Measurements from ENCODE around the gene C3orf33. TPM values are rescaled to one million over a fixed set of nuclear protein-coding genes. Genes with fewer than 3 reads are reported as not detected.

The C3orf33 gene
- 4.7 TPM for total RNA-seq (2021; ENCODE audit: unreplicated experiment)
- 1.7 and 2.5 TPM in 2 replicates for polyA plus RNA-seq (2012)
- percentile 50 among the genes with signal in this experiment for Bru-seq, nascent RNA
- BruChase-seq, experiment 1, labeled RNA remaining after a 6-hour chase: percentile 74 among the genes with signal in this experiment
- percentile 88 among the genes with signal in this experiment for BruChase-seq, experiment 2, labeled RNA remaining after a 2-hour chase
- long read RNA-seq, transcript C3orf33-201 (5 exons, 1,884 nt): major isoform, 7 of 15 reads
- long read RNA-seq, partial matches to known transcripts: 0 of 15 reads
- long read RNA-seq, other reads (novel, unspliced or antisense): 7 of 15 reads

- H3K27me3 ChIP-seq (ENCODE audit: insufficient read depth, low read length): no peaks in the 10 kb centered on the region
- BruUV-seq (replicated peaks): no TSS peak
- ATAC-seq (peak; percentile 91), DNase-seq (ENCODE audit: low read depth, low spot score) (peak; percentile 41)
- peaks cover 7 to 14% of the 10 kb centered on the region in 2 experiments; a peak in 3 of 4 replicates for H3K4me1 ChIP-seq (ENCODE audit: control insufficient read depth in 1 of 2, insufficient read depth in 2 of 2, low read length in 2 of 2)
- RAD21 ChIA-PET (ENCODE audit: low non-redundant PET in 1 of 2, low total read pairs in 2 of 2, uncharacterized antibody in 2 of 2, unreplicated experiment in 2 of 2): interaction anchor here in 1 of 2 experiments (0.5 kb wide), 1 partner anchor 19 kb away, joined by 3 read pairs; no protein-coding TSS in a partner anchor
- H3K9me2 ChIP-seq (ENCODE audit: insufficient read depth): no peaks in the 10 kb centered on the region
- intact Hi-C loops (cut with micrococcal nuclease): loop anchor here (2.0 kb wide), 1 partner anchor 49 kb away; the partner anchor contains the start of gene SLC33A1
- peak within 1 kb of the TSS; percentile 74 to 95 for H3K4me3 ChIP-seq (replicated peaks in 1 of 2; ENCODE audit: low read depth in 1 of 2, low read length in 2 of 2)
- H3K36me3 ChIP-seq (ENCODE audit: control insufficient read depth in 1 of 2, insufficient read depth in 2 of 2, low read length in 2 of 2): no peaks in the 10 kb centered on the region
- no peaks in the 10 kb centered on the region for H3K79me2 ChIP-seq (ENCODE audit: insufficient read depth, low read length)
- peak within 1 kb of the TSS; percentile 84 for H3K27ac ChIP-seq (ENCODE audit: low read depth, low read length)
- POLR2A ChIA-PET: interaction anchor here (0.5 to 1.8 kb wide), 10 partner anchors 12 to 84 kb away, joined by 3 to 5 read pairs (median 4); partner anchors contain the start of genes GMPS and SLC33A1
- CTCF ChIA-PET: interaction anchor here (0.8 to 2.7 kb wide), 31 partner anchors 9 to 454 kb away, joined by 3 to 15 read pairs (median 5); partner anchors contain the start of gene GMPS
- peak within 1 kb of the TSS; percentile 100 for H2AFZ ChIP-seq (ENCODE audit: low read depth, low read length, poor library complexity, severe bottlenecking)
- H4K20me1 ChIP-seq (ENCODE audit: insufficient read depth): no peaks in the 10 kb centered on the region
- peak within 1 kb of the TSS; percentile 95 for H3K9ac ChIP-seq (ENCODE audit: low read length)
- no peaks in the 10 kb centered on the region for H3K9me3 ChIP-seq (ENCODE audit: control insufficient read depth in 1 of 2, insufficient read depth in 1 of 2, low read depth in 1 of 2, low read length in 2 of 2)
- H3K4me2 ChIP-seq (ENCODE audit: low read length): peak within 1 kb of the TSS; percentile 90
- peak; percentile 30 for TF ChIP-seq ZBTB33 (IDR thresholded peaks at IDR 0.05; ENCODE audit: extremely low read depth, insufficient replicate concordance, low read length)
- no peak for TF ChIP-seq CEBPB (IDR thresholded peaks at IDR 0.05; ENCODE audit: low read depth)
- no peak; the same call in 1 of the 2 replicates for TF ChIP-seq SP1 (IDR thresholded peaks at IDR 0.05; ENCODE audit: low read depth)
- peak; percentile 81; the same call in 1 of the 2 replicates for TF ChIP-seq CBX3 (IDR thresholded peaks at IDR 0.05; ENCODE audit: low read depth)
- peak; percentile 57 to 85 (median 78) for TF ChIP-seq CTCF (IDR thresholded peaks at IDR 0.05 in 2 of 3, conservative IDR thresholded peaks at IDR 0.05 in 1 of 3; ENCODE audit: borderline replicate concordance in 1 of 3, insufficient read depth in 1 of 3, low read depth in 2 of 3, low read length in 2 of 3)
- no peak for TF ChIP-seq ELF1 (IDR thresholded peaks at IDR 0.05; ENCODE audit: borderline replicate concordance, low read depth)
- TF ChIP-seq ZFX (IDR thresholded peaks at IDR 0.05): peak; percentile 92
- TF ChIP-seq SRF (IDR thresholded peaks at IDR 0.05; ENCODE audit: low read depth): no peak
- no peak for TF ChIP-seq EZH2 (IDR thresholded peaks at IDR 0.05)
- TF ChIP-seq ATF3 (IDR thresholded peaks at IDR 0.05): no peak
- TF ChIP-seq JUND (IDR thresholded peaks at IDR 0.05): no peak
- peak; percentile 61; the same call in 1 of the 2 replicates for TF ChIP-seq SIN3A (IDR thresholded peaks at IDR 0.05; ENCODE audit: low read depth)
- no peak for TF ChIP-seq ZNF274 (IDR thresholded peaks at IDR 0.05; ENCODE audit: low read depth, low read length)
- TF ChIP-seq EZH2phosphoT487 (IDR thresholded peaks at IDR 0.05; ENCODE audit: borderline replicate concordance): no peak
- no peak for TF ChIP-seq REST (IDR thresholded peaks at IDR 0.05; ENCODE audit: low read depth)
- no peak for TF ChIP-seq POLR2A (IDR thresholded peaks at IDR 0.05; ENCODE audit: borderline replicate concordance, extremely low read depth, insufficient read depth, insufficient read length)
Observed at GRCh38 chr3:155805802-155806618, at the start of gene C3orf33. TSS of gene C3orf33 (minus strand) at chr3:155806278. CDS start at chr3:155806252, 26 bp downstream.

Measured in HCT116 (cell line).